Measurements from ENCODE around the gene CAPZB.

DNA sequence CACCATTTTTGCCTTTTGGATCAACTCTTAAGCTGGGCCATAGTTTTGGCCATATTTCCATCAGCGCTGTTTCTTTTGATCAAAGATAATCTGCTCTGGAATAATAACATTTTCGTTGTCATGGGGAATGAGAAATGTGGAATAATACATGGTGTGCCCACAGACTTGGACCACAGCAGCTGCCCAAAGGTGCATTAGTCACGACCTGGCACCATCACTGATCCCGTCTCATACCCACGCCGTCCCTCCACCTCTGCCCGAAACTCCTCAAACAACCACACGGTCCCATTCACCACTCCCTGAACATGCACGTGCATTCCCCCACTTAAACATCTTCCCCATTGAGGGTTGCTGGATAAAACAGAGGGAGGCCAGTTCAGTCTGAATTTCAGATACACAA, 96.4 kb downstream of the CAPZB start:
- TF ChIP-seq POLR2A (IDR thresholded peaks at IDR 0.05): no peak
- TF ChIP-seq, protein P1, sequence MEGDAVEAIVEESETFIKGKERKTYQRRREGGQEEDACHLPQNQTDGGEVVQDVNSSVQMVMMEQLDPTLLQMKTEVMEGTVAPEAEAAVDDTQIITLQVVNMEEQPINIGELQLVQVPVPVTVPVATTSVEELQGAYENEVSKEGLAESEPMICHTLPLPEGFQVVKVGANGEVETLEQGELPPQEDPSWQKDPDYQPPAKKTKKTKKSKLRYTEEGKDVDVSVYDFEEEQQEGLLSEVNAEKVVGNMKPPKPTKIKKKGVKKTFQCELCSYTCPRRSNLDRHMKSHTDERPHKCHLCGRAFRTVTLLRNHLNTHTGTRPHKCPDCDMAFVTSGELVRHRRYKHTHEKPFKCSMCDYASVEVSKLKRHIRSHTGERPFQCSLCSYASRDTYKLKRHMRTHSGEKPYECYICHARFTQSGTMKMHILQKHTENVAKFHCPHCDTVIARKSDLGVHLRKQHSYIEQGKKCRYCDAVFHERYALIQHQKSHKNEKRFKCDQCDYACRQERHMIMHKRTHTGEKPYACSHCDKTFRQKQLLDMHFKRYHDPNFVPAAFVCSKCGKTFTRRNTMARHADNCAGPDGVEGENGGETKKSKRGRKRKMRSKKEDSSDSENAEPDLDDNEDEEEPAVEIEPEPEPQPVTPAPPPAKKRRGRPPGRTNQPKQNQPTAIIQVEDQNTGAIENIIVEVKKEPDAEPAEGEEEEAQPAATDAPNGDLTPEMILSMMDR (IDR thresholded peaks at IDR 0.05): no peak

Measured in adrenal gland (tissue), 5 donors.